ENCODE results near the gene TMEM9.

GRCh38 chr1:201180141-201180540, 25.9 kb upstream of the TMEM9 start:
- TF ChIP-seq CTCF (IDR thresholded peaks at IDR 0.05 in 4 of 5, conservative IDR thresholded peaks at IDR 0.05 in 1 of 5) (no peak), POLR2A (IDR thresholded peaks at IDR 0.05) (no peak)
